HG03439 (cell line): ENCODE measurements around the gene TLK1.
A peak's percentile ranks its signal among the peaks of the same experiment; 100 is the strongest.
"Not testable (repeated sequence)": the region's sequence is repeated elsewhere in the genome, so short reads cannot be mapped to it uniquely, and the experiment has no call there.

Experiments used
- ATAC-seq: cut with Tn5 transposase; IDR thresholded peaks from one replicate; pipeline ENCODE4 v1.9.1; 2021; ENCODE audit warnings: mild to moderate bottlenecking, moderate library complexity; ENCODE audit not compliant: unreplicated experiment

TLK1 gene

DNA sequence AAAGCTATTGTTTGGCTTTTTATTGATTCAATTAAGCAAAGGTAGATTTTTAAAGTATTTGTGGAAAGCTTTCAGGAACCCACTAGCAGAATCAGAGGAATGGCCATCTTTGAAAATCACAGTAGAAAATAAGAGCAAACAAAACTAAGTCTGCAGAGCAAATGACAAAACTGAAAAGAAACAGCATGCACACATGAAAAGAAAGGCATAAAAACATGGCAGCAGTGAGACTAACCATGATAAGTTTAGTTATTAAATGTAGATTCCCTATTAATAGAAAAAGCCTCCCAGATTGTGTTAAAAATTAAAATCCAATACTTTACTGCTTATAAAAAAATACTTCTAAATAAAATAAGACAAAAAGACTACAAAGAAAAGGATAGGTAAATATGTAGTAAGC, 9.1 kb upstream of the TLK1 start:
- ATAC-seq, result no peak

DNA sequence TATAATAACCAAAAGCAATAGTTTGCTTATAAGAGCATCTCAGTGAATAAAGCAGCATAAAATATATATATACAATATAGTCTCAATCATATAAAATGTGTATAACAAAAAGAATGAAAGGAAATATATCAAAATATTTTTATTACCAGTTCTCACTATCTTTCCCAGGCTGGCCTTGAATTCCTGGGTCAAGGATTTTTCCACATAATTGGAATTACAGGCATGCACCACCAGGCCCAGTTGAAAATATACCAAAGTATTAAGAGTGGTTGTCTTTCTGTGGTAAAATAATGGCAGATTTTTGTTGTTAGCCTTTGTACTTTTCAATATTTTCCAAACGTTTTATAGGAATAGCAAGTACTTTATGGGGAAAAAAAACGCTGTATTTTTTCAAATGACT, 8.6 kb upstream of the TLK1 start:
- no peak for ATAC-seq

DNA sequence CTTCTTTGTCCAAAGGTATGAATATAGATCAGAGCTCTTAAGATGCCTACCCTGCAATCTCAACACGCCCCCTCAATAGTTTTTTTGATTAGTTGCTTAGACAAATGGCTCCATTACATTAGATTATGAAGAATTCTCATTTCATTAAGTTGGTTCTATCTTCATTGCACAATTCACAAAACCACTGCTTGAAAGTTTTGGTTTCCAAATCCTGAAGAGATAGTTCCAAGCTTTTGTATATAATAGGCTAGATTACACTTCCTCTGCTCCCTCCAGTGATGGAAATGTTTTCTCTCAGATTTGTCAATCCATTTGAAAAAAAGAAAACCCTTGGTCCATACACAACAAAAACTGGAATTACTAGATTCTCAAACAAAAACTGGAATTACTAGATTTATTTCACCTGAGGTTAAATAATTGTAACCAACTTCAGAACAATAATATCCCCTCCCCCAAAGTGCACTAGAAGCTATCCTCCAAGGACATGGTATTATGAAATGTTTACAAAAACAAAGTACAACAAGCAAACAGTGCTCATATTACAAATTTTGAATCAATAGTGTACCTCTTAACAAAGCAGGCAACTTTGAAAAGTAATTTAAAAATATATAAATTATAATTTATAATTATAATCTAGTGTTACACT, 6.8 kb upstream of the TLK1 start:
- no peak for ATAC-seq

DNA sequence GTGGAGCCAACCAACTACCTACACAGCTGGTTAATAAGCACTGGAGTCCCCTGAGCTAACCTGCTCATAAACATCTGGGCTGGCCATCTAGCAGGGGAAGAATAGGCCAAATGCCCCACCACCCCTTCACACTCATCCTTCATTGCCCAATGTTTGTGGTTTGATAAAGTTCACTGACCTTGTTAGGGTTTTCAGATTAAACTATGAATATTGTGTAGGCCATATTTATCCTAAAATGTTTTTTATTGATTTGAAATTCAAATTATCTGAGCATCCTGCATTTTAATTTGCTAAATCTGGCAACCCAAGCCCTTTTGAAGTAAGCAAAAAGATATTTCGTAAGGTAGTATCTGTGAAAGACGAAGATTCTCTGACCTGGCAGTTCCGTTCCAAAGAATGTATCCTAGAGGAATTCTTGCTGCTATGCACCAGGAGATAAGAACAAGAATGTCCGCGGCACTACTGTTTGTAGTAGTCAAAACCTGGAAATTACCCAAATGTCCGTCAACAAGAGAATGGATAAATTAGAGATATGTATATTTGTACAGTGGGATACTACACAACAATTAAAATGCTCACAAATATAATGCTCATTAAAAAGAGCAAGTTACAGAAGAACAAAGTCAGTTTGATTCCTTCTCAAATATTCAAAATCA, 5.8 kb upstream of the TLK1 start:
- ATAC-seq, result no peak

DNA sequence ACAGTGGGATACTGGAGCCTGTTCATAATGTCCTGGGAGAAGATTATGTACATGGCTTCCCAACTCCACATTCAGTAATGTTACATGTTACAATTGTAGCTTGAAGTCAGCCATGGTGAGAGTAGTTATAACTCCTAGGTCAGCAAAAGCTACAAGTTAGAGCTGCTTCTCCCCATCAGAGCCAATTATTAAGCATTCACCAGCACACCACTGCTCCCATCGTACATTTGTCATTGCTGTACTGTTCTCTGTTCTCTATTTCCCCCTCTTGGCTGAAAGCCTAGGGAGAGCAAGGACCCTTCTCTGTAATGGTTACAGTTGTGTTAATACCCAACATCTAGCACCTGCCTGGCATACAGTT, 5.3 kb upstream of the TLK1 start:
- no peak for ATAC-seq

DNA sequence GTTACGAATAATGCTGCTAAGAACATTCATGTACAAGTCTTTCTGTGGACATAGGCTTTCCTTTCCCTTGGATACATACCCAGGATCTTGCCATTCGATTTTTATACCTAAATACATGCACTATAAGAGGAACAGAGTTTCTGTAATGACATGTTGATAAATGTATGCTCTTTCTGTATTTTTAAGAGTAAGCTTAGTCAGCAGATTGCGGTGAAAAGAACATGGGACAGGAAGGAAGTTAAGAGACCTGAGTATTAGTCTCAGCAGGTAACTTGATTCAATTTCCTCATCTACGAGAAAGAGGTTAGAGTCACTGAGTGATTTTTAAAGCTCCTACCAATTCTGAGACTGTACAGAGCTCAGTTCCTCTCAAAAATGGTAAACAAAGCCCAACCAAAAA, 2.6 kb upstream of the TLK1 start:
- ATAC-seq, result no peak

DNA sequence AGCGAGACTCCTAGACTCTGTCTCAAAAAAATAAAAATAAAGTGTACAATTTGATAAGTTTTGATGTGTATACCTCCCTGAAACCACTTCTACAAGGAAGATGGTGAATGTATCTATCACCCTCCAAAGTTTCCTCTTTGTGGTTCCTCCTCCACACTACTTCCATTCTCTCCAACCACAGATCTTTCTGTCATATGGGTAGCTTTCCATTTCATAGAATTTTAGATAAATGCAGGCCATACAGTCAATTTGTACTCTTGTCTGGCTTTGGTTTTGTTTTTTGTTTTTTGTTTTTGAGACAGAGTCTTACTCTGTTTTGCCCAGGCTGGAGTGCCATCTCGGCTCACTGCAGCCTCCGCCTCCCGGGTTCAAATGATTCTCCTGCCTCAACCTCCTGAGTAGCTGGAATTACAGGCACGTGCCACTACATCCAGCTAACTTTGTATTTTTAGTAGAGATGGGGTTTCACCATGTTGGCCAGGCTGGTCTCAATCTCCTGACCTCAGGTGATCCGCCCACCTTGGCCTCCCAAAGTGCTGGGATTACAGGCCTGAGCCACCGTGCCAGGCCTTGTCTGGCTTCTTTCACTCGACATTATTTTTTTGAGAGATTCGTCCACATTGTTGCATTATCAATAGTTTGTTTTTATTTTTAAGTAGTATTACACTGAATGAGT, 2.0 kb upstream of the TLK1 start:
- ATAC-seq, result not testable (repeated sequence)

DNA sequence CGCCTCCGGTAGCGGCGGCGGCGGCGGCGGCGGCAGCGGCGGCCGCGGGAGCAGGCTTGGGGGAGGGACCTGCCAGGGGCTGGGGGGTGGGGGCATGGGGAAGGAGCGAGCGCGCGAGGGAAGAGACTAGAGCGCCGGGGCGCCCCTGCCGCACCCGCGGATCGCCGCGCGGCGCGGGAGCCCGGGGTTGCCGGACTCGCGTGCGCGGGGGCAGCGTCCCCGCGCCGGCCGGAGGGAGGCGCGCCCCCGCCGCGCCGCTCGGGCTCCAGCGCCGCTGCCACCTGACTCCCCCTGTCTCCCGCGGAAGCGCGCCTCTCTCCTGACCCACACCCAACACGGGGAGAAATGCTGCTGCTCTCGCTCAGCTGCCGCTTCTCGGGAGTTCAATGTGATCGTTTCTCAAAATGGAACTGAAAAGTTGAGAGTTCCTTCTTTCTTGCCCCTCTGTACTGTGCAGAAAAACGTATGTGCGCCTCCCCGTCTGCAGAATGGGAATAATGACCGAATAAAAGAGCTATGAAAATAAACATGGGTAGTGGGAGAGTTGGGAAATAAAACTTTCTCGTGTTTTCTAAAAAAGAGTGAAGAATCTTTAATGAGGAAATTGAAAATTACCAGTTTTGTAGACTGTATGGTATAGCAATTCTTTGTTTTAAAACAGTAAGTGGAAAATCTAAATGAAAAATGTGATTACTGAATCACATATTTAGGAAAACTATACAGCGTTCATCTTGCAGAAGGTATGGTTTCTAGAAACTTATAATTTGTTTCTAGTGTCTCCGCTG, 455 bp upstream of the TLK1 start:
- ATAC-seq, result peak; percentile 50

DNA sequence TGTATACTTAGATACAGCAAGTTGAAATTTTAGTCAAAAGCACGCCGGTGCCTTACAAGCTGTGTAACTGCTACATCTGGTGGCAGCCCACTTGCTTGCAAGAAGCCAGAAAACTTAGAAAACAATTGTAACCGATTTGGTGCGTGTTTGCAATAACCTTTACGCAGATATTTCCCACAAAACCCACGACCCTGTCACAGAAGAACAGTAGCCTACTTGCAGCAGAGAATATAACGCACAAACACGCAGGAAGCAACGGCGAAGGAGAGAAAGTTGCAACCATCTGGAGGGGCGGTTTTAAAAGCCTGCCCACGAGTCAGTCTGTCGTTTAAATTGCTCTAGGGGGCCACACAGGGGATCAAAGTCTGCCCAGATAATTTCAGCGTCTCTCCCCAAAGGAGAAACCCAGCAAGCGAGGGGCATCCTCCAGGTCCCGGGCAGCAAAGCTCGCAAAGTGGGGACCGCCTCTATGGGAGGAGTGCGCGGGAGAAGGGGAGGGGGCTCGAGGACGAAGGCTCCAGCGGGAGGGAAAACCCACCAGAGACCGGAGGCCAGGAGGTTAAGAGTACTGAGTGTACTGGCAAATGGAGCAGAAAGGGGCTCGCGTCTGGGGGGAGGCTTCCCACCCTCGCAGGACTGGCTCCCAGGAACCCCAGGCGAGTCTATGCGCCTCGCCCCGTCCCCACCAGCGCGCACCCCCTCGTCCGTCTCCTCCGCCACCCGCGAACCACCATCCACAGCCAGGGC, 1.1 kb downstream of the TLK1 start:
- peak; percentile 8 for ATAC-seq

DNA sequence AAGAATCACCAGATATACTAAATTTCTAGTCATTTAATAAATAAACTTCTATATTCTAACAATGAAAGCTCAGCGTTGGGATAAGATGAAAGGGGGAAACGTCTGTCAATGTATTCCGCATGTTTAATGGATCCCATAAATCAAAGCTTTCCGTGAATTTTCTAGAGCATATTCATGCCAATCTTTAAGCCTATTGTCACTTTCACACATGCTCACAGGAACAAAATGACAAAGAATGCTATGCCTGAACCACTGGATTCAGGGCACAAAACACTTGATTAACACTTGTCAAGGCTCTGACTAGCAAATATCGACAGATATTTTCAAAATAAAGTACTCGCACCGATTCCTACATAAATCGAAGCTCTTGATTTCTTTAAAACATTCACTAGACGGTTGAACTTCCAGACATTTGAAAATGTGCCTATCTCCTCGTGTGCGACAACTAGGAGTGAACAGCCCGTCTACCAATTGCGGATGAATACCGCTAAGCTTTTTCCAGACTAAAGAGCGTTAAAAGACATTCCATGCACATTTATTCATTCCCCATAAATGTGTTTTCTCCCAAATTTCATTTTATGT, 1.8 kb downstream of the TLK1 start:
- ATAC-seq, result no peak

DNA sequence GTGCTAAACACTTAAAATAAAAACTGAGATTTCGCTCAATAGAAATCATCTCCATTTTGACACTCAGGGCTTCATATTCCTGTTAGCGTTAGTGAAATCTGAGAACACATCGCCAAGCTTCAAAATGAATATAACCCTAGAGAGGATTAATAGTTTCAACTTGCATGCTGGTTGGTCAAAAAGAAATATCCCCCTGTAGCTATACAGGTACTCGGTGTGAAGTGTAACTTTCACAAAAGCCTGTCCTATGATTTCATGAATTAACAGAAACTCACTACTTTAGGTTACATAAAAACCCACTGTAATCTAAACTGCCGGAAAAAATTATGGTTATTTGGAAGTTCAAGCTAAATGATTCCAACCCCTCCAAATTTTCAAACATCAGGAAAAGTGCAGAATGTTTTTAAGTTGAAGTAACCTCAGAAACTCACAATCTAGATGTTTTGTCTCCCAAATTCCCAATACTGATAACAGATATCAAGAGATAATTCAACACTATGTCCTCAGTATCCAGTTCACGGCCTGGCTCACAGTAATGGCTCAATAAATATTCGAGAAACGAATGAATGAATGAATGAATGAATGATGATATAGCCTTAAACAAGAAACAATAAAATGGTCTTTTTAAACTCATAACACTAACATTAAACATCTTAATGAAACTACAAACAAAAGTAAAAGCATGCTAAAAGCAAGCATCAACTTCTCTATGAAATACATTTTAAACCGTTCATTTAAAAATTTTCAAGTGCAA, 2.5 kb downstream of the TLK1 start:
- ATAC-seq, result no peak

DNA sequence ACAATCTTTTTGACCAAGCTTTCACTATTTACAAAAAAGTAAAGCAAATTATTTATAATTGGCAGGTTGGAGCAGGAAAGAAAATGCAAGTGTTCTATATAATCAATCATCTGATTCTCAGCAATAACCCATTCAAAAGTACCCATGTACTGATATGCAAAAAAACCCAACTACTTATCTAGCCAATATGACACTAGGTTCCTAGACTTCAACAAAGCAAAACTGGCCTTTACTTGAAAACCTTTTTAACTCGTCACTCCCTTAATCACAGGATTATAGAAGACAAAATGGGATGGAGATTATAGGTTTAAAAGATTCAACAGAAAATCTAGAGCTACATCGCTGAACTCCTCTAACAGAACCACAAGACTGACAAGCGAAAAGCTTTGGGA, 3.6 kb downstream of the TLK1 start:
- no peak for ATAC-seq

DNA sequence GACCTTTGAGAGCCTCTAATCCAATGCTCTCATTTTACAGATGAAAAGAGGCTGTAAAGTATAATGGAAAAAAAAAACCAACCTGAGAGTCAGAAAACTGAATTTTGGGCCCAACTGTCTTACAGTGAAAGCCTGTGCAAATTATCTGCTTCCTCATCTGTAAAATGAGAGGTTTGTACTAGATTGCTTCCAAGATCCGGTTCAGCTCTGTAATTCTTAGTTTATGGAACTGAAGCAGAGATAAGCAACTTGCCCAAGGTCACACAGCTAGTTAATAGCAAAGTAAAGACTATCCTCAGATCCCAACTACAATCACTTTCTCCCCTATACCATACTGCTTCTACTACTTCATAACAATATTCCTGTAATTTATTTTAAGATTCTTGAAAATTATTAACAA, 6.3 kb downstream of the TLK1 start:
- no peak for ATAC-seq

DNA sequence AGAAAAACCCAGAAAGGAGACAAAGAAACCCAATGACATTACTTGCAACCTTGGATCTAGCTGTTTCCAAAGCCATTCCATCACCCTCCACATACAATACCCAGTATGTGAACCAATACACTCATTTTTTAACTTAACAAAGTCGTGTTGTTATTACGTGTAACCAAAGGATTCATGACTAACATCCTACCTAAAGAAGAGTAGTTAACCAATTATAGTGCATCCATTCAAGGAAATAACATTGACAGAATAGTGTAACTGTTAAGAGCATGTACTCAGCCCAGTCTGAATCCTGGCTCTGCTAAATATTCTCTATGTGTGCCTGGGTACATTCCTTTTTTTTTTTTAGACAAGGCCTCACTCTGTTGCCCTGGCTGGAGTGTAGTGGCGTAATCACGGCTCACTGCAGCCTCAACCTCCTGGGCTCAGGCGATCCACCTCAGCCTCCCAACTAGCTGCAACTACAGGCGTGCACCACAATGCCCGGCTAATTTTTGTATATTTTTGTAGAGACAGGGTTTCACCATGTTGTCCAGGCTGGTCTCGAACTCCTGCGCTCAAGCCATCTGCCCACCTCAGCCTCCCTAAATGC, 9.9 kb downstream of the TLK1 start:
- ATAC-seq, result no peak

DNA sequence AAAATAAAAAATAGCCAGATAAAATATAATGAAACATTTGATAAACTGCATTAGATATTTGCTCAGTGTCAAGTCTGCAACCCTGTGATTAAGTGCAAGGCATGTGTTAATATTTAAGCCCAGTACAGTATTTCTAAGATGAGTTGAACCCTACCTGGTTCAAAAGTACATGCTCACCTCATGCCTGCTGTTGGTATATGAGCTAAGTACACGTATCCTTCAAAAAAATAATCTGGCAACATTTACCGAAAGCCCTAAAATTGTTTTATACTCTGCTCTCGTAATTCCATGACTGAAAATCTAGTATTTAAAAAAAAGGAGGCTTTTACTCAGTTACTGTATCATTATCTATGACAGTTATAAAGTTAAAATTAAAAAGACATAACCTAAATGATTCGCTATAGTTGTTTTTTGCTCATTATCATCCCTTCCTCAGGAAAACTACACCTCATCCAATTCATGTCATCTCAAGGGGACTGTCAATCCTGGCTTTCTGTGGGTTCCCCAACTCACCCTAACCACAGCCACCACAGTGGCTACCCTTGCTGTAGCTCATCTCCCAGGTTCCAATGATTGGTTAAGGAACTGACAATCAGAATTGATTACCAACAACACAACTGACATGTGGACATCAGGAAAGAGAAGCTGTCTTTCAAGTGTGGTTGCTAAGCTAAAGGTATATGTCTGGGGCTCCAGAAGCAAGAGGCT, 10.6 kb downstream of the TLK1 start:
- no peak for ATAC-seq

DNA sequence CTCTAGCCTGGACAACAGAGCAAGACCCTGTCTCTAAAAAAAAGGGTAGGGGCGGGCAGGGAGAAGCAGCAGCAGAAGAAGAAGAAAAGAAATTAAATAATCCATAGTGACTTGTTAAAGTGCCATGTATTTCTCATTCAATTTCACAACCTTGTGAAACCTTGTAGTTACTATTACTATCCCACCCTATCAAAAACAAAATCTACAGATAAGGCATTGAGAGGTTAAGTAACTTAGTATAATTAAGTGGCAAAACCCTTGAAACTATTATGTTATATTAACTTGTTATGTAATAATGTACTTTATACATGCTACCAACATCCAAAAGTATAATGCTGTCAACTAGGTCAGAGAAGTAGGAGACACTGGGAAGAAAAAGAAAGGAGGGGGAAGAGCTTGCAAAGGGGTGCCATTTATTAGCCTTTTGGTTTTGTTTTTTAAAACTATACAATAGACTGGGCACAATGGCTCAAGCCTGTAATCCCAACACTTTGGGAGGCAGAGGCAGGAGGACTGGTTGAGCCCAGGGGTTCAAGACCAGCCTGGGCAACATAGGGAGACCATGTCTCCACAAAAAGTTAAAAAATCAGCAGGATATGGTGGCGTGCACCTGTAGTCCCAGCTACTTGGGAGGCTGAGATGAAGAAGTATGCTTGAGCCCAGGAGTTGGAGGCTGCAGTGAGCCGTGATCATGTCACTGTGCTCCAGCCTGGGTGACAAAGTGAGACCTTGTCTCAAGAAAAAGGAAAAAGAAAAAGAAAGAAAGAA, 11.3 kb downstream of the TLK1 start:
- no peak for ATAC-seq

DNA sequence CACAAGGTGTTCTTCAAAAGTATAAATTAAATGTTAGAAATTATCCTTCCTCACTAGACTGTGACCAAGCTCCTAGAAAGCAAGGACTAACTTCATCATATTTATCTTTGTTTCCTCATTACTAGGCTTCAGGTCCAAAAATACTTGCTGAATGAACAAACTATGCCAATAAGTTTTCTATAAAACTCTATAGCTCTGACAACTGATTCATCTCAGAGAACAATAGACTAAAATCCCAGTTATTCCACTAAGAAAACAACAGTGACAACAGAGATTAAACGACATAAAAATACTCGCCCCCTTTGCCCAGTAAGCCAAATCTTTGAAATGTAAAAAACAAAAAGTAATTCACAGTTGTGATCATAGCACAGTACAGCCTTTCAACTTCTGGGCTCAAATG, 13.6 kb downstream of the TLK1 start:
- ATAC-seq, result no peak

DNA sequence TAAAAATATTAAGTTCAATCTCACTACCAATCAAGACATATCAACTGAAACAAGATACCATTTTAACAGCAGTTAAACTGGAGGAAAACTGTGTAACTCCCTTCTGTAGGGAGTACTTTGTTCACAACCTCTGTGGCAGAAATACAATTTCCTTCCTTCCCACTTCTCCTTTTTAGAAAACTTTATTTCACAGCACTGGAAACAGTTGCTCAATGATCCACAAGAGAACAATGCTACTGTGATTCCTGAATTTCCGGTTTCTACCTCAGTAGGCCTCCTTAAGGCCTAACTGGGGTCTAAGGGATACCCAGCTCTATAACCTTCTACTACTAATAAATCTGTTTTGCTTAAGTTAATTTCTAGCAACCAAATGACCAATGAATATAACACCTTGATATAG, 14.1 kb downstream of the TLK1 start:
- ATAC-seq, result no peak
